SJCRH30 (cell line): ENCODE data around the gene FFAR2. TPM values are rescaled to one million over a fixed set of nuclear protein-coding genes. Genes with fewer than 3 reads are reported as not detected.

Experiments
- DNase-seq, 2 experiments: peaks; one replicate each; pipeline ENCODE4 v3.0.0-alpha.2; 2015 to 2020
- H3K27ac ChIP-seq: fragments of 250-450 bp; sonication (Bioruptor Pico); 2 replicates; pipeline ENCODE4 v1.5.1; 2020; ENCODE audit warnings: mild to moderate bottlenecking, moderate library complexity
- H3K27me3 ChIP-seq: fragments of 250-450 bp; sonication (Bioruptor Pico); 2 replicates; pipeline ENCODE4 v1.5.1; 2020; ENCODE audit warnings: mild to moderate bottlenecking, moderate library complexity
- H3K36me3 ChIP-seq: fragments of 250-450 bp; sonication (Bioruptor Pico); 2 replicates; pipeline ENCODE4 v1.5.1; 2020; ENCODE audit warnings: mild to moderate bottlenecking, moderate library complexity
- H3K4me1 ChIP-seq: fragments of 250-450 bp; sonication (Bioruptor Pico); 2 replicates; pipeline ENCODE4 v1.5.1; 2020; ENCODE audit warnings: mild to moderate bottlenecking, moderate library complexity
- H3K4me3 ChIP-seq: fragments of 250-450 bp; sonication (Bioruptor Pico); 2 replicates; pipeline ENCODE4 v1.5.1; 2020; ENCODE audit warnings: mild to moderate bottlenecking, moderate library complexity
- H3K9me3 ChIP-seq: fragments of 250-450 bp; sonication (Bioruptor Pico); replicated peaks from 2 replicates; pipeline ENCODE4 v1.5.1; 2020; ENCODE audit warnings: mild to moderate bottlenecking, moderate library complexity
- total RNA-seq: library from RNA; depleted of rRNA; stranded (reverse); fragments of >200 nt; shearing (Covaris generic); gene quantifications from 2 replicates; pipeline ENCODE4 v1.2.3, GENCODE V29; 2014

FFAR2 gene
- total RNA-seq, 1 experiment from 2014 or later: not detected

DNA sequence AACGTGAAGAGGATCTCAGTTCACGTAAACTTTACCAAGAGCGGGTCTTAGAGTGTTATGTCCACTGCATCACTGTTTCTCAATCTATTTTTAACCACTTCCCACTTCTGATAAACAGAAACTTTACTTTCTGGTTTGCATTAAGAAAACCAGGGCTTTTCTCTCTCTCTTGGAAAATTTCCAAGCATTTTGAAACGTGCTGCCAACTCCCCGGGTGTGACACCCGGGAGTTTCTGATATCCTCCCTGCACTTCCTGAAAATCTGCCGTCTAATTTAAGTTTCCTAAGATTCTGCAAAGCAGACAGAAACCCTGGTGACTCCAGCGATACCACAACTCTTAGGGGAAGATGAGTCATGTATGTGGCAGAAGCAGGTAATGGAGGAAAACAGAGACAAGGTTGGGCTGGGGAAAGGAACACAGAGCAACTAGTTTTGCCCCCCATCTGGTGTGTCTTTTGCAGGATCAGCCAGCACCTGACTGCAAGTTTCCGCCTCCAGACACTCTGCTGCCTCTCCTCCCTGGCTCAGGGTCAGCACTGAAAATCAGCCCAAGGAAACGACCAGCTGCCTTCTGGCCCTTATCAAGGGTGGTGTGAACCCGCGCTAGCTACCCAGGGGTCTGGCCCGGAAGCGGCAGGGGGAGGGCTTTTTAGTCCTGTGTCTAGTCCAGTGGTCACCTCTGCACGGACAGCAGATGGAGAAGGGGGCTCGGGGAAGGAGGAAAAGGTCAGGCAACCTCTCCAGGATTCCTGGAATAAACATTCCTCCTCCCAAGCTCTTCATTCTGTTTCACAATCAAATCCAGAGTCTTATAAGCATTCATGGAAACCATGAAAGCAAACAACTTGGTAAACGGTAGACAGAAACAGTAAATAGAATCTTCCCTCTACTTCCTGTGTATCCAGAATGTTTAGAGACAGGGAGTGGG, 11.3 kb upstream of the FFAR2 start:
- no peak overlapping the region for H3K4me3 ChIP-seq
- DNase-seq: no peak
- H3K36me3 ChIP-seq: no peaks in the 10 kb centered on the region
- H3K4me1 ChIP-seq: no peaks in the 10 kb centered on the region
- H3K27ac ChIP-seq: no peak overlapping the region
- peaks cover 25% of the 10 kb centered on the region for H3K27me3 ChIP-seq
- no peaks in the 10 kb centered on the region for H3K9me3 ChIP-seq

GRCh38 chr19:35437406-35437951, 10.6 kb upstream of the FFAR2 start:
- no peak for DNase-seq
- H3K36me3 ChIP-seq: no peaks in the 10 kb centered on the region

DNA sequence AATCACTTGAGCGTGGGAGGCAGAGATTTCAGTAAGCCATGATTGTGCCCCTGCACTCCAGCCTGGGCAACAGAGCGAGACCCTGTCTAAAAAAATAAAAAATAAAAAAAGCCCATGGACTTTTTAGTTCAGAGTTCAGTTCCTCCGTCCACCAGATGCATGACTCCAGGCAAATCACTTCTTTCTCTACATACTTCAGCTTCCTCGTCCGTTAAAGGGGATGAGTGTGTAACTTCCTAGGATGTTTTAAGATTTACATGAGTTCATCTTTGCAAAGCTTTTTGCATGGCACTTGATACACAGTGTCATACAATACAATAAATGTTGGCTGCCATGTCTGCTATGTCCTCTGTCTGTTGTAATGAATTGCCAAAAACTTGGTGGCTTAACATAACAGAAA, 10.0 kb upstream of the FFAR2 start:
- H3K36me3 ChIP-seq: no peaks in the 10 kb centered on the region
- no peak overlapping the region for H3K4me3 ChIP-seq
- no peak for DNase-seq
- H3K4me1 ChIP-seq: no peaks in the 10 kb centered on the region
- H3K27me3 ChIP-seq: peaks cover 25% of the 10 kb centered on the region
- H3K27ac ChIP-seq: no peak overlapping the region
- H3K9me3 ChIP-seq: no peaks in the 10 kb centered on the region

More at GRCh38 chr19:35437406-35437951, 10.6 kb upstream of the FFAR2 start:
- no peaks in the 10 kb centered on the region for H3K4me1 ChIP-seq
- H3K9me3 ChIP-seq: no peaks in the 10 kb centered on the region
- peaks cover 25% of the 10 kb centered on the region for H3K27me3 ChIP-seq
- H3K27ac ChIP-seq: no peak overlapping the region
- no peak overlapping the region for H3K4me3 ChIP-seq

GRCh38 chr19:35438527-35438926, 9.5 kb upstream of the FFAR2 start:
- no peaks in the 10 kb centered on the region for H3K9me3 ChIP-seq
- H3K27me3 ChIP-seq: peaks cover 25% of the 10 kb centered on the region
- no peak overlapping the region for H3K27ac ChIP-seq
- no peaks in the 10 kb centered on the region for H3K4me1 ChIP-seq
- no peak overlapping the region for H3K4me3 ChIP-seq
- DNase-seq: no peak
- no peaks in the 10 kb centered on the region for H3K36me3 ChIP-seq

GRCh38 chr19:35439921-35440320, 8.1 kb upstream of the FFAR2 start:
- H3K4me3 ChIP-seq: no peak overlapping the region
- peaks cover 19% of the 10 kb centered on the region for H3K27me3 ChIP-seq
- no peak for DNase-seq
- no peaks in the 10 kb centered on the region for H3K9me3 ChIP-seq
- H3K4me1 ChIP-seq: no peaks in the 10 kb centered on the region
- H3K36me3 ChIP-seq: no peaks in the 10 kb centered on the region
- no peak overlapping the region for H3K27ac ChIP-seq

- Histone ChIP-seq H3K27ac (no peak overlapping the region), H3K9me3 (no peaks in the 10 kb centered on the region), H3K27me3 (peaks cover 10% of the 10 kb centered on the region; the same call in 1 of the 2 replicates), H3K4me3 (no peak overlapping the region), H3K36me3 (no peaks in the 10 kb centered on the region), H3K4me1 (no peaks in the 10 kb centered on the region)
- DNase-seq: no peak
These were observed 6.0 kb upstream of the FFAR2 start for GRCh38 chr19:35442091-35442490.

DNA sequence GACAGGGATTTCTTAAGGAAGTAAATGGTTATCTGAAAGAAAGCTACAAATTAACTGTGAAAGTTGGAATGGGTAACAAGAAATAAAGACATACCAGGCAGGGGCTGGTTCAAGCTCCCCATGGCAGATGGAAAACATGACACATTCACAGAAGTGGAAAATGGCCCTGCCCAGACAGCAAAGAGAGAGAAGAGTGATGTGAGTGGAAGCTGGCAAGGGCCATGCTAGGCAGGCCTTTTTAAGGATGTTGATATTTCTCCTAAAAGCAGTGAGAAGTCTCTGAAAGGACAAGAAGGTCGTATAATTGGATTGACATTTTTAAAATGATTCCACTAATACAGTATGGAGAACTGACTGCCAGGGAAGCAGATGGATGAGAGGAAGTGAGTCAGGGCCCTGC, 3.3 kb upstream of the FFAR2 start:
- peaks cover 15% of the 10 kb centered on the region for H3K27me3 ChIP-seq
- no peak overlapping the region for H3K4me3 ChIP-seq
- no peaks in the 10 kb centered on the region for H3K9me3 ChIP-seq
- H3K4me1 ChIP-seq: no peaks in the 10 kb centered on the region
- H3K27ac ChIP-seq: no peak overlapping the region
- no peaks in the 10 kb centered on the region for H3K36me3 ChIP-seq
- DNase-seq: no peak

GRCh38 chr19:35445826-35446593, 2.0 kb upstream of the FFAR2 start:
- no peaks in the 10 kb centered on the region for H3K36me3 ChIP-seq
- H3K9me3 ChIP-seq: no peaks in the 10 kb centered on the region
- no peak for DNase-seq
- H3K27ac ChIP-seq: no peak overlapping the region
- no peak overlapping the region for H3K4me3 ChIP-seq
- no peaks in the 10 kb centered on the region for H3K4me1 ChIP-seq
- H3K27me3 ChIP-seq: peaks cover 23% of the 10 kb centered on the region

GRCh38 chr19:35449359-35450043, 1.4 kb downstream of the FFAR2 start:
- H3K27me3 ChIP-seq: peaks cover 32% of the 10 kb centered on the region
- no peaks in the 10 kb centered on the region for H3K4me1 ChIP-seq
- no peak overlapping the region for H3K4me3 ChIP-seq
- H3K9me3 ChIP-seq: no peaks in the 10 kb centered on the region
- H3K27ac ChIP-seq: no peak overlapping the region
- no peaks in the 10 kb centered on the region for H3K36me3 ChIP-seq
- no peak for DNase-seq

DNA sequence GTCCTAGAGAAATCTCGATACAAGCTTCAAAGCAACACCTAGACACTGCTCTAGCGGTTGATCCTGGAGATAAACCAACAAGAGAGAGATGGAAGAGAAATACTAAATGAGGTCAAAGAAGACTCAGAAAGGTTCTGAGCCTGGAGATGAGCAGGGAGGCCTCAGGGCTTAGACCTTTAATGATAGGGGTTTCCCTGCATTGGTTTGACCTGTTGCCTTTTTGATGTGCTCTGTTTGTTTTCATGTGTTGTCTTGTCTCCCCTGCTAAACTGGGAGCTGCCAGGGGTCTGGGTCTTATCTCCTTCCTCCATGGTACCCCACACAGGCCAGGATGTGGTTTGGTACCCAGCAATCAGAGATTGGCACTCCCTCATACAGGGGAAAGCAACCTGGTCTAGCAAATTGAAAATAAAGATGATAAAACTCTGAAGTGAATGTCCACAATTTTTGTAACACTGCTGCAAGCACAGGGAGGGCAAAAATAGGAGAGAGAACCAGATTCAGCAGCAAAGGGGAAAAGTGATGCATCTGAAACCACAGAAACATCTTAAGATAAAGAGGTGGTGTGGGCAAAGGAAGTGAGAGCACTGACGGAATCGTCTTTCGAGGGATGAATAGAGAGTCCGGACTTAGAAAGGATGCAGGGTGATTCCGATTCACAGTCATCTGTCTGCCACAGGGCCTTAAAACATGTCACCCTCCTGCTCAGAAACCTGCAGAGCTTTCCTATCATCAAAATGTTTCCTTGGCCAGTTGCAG, 3.5 kb downstream of the FFAR2 start:
- no peaks in the 10 kb centered on the region for H3K9me3 ChIP-seq
- no peak overlapping the region for H3K27ac ChIP-seq
- no peaks in the 10 kb centered on the region for H3K36me3 ChIP-seq
- no peak overlapping the region for H3K4me3 ChIP-seq
- peaks cover 27% of the 10 kb centered on the region for H3K27me3 ChIP-seq
- DNase-seq: no peak
- no peaks in the 10 kb centered on the region for H3K4me1 ChIP-seq

GRCh38 chr19:35454663-35455062, 6.6 kb downstream of the FFAR2 start:
- Histone ChIP-seq H3K4me3 (no peak overlapping the region), H3K9me3 (no peaks in the 10 kb centered on the region), H3K36me3 (no peaks in the 10 kb centered on the region), H3K27ac (no peak overlapping the region), H3K27me3 (peaks cover 17% of the 10 kb centered on the region), H3K4me1 (no peaks in the 10 kb centered on the region)
- DNase-seq: no peak

- peaks cover 11% of the 10 kb centered on the region for H3K27me3 ChIP-seq
- H3K4me1 ChIP-seq: no peaks in the 10 kb centered on the region
- H3K9me3 ChIP-seq: no peaks in the 10 kb centered on the region
- H3K36me3 ChIP-seq: no peaks in the 10 kb centered on the region
- no peak overlapping the region for H3K4me3 ChIP-seq
- DNase-seq: no peak
- H3K27ac ChIP-seq: no peak overlapping the region
These were observed 7.7 kb downstream of the FFAR2 start for GRCh38 chr19:35455616-35456201.

DNA sequence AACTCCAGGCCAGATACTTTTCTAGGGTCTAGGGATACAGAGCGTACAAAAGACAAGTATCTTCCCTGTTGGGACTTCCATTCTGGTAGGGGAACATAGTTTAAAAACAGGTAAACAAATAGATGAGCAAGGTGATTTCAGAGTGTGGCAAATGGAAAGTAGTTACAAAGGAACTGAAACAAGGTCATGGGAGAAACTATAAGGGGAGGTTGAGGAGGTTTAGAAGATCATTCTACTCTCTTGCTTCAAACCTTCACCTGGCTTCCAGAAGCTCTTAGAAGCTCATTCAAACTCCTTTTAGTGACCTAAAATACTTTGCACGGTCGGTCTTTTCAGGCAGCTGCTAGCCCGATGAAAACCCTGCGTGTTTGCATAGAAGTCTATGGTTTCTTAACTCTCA, 9.1 kb downstream of the FFAR2 start:
- no peaks in the 10 kb centered on the region for H3K36me3 ChIP-seq
- no peak overlapping the region for H3K4me3 ChIP-seq
- H3K27me3 ChIP-seq: peaks cover 3% of the 10 kb centered on the region; the same call in 1 of the 2 replicates
- no peaks in the 10 kb centered on the region for H3K4me1 ChIP-seq
- no peak for DNase-seq
- H3K27ac ChIP-seq: no peak overlapping the region
- no peaks in the 10 kb centered on the region for H3K9me3 ChIP-seq

DNA sequence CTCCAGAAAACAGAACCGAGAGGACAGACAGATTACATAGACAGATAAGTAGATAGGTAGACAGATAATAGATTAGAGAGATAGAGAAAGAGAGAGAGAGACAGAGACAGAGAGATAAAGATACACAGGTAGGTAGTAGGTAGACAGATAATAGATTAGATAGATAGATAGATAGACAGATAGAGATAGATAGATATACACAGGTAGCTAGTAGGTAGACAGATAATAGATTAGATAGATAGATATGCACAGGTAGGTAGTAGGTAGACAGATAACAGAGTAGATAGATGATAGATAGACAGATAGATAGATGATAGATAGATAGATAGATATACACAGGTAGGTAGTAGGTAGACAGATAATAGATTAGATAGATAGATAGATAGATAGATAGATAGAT, 10.1 kb downstream of the FFAR2 start:
- Histone ChIP-seq H3K36me3 (no peaks in the 10 kb centered on the region), H3K27me3 (peaks cover 3% of the 10 kb centered on the region; the same call in 1 of the 2 replicates), H3K9me3 (no peaks in the 10 kb centered on the region), H3K27ac (no peak overlapping the region), H3K4me3 (no peak overlapping the region), H3K4me1 (no peaks in the 10 kb centered on the region)
- DNase-seq: no peak
